Measurements from ENCODE around the gene NUP93. TPM values are rescaled to one million over a fixed set of nuclear protein-coding genes. Genes with fewer than 3 reads are reported as not detected.
A peak's percentile ranks its signal among the peaks of the same experiment; 100 is the strongest.

NUP93 gene
- total and polyA plus RNA-seq, 2 donors from 2014 or later = 34.8 to 48.8 TPM

- Histone ChIP-seq H3K4me3 (ENCODE audit: low read length in 3 of 3) (peak overlapping the region in 1 of 3 donors; percentile 0), H3K4me1 (ENCODE audit: control insufficient read depth in 2 of 3, insufficient read depth in 2 of 3, low read depth in 1 of 3, low read length in 3 of 3) (peaks cover 8 to 51% (median 41%) of the 10 kb centered on the region in 3 donors), H3K36me3 (ENCODE audit: control insufficient read depth in 2 of 3, insufficient read depth in 3 of 3, low read length in 3 of 3) (no peaks in the 10 kb centered on the region), H3K27me3 (ENCODE audit: control insufficient read depth, insufficient read depth, low read length) (no peaks in the 10 kb centered on the region), H3K9me3 (ENCODE audit: control insufficient read depth in 2 of 3, insufficient read depth in 1 of 3, low read length in 3 of 3) (no peaks in the 10 kb centered on the region), H3K27ac (ENCODE audit: low read depth in 2 of 2, low read length in 2 of 2) (peak overlapping the region; percentile 77 to 92), H3K9ac (ENCODE audit: low read length in 3 of 3) (peak overlapping the region in 1 of 3 donors; percentile 49)
- DNase-seq = peak in 2 of 5 donors; percentile 41 to 74
- intact Hi-C loops (cut with DNase I) = no loop called here
- no peak for TF ChIP-seq CTCF (IDR thresholded peaks at IDR 0.05; ENCODE audit: borderline replicate concordance, extremely low read depth, insufficient read depth)
- no peak for FAIRE-seq
Observed at GRCh38 chr16:56849690-56850680, 120.1 kb downstream of the NUP93 start.

GRCh38 chr16:56851671-56852400, 121.9 kb downstream of the NUP93 start:
- no peaks in the 10 kb centered on the region for H3K9me3 ChIP-seq (ENCODE audit: control insufficient read depth in 2 of 3, insufficient read depth in 1 of 3, low read length in 3 of 3)
- FAIRE-seq (no peak), DNase-seq (peak in 2 of 5 donors; percentile 33 to 48)
- no peak overlapping the region for H3K4me3 ChIP-seq (ENCODE audit: low read length in 3 of 3)
- TF ChIP-seq CTCF (IDR thresholded peaks at IDR 0.05; ENCODE audit: borderline replicate concordance, extremely low read depth, insufficient read depth) = peak; percentile 62
- H3K36me3 ChIP-seq (ENCODE audit: control insufficient read depth in 2 of 3, insufficient read depth in 3 of 3, low read length in 3 of 3) = no peaks in the 10 kb centered on the region
- peak overlapping the region; percentile 19 to 54 for H3K27ac ChIP-seq (ENCODE audit: low read depth in 2 of 2, low read length in 2 of 2)
- intact Hi-C loops (cut with DNase I) = no loop called here
- H3K9ac ChIP-seq (ENCODE audit: low read length in 3 of 3) = no peak overlapping the region
- peaks cover 8 to 55% (median 40%) of the 10 kb centered on the region in 3 donors for H3K4me1 ChIP-seq (ENCODE audit: control insufficient read depth in 2 of 3, insufficient read depth in 2 of 3, low read depth in 1 of 3, low read length in 3 of 3)
- no peaks in the 10 kb centered on the region for H3K27me3 ChIP-seq (ENCODE audit: control insufficient read depth, insufficient read depth, low read length)

- Histone ChIP-seq H3K4me1 (ENCODE audit: control insufficient read depth in 2 of 3, insufficient read depth in 2 of 3, low read depth in 1 of 3, low read length in 3 of 3) (peaks cover 8 to 50% (median 35%) of the 10 kb centered on the region in 3 donors), H3K9me3 (ENCODE audit: control insufficient read depth in 2 of 3, insufficient read depth in 1 of 3, low read length in 3 of 3) (no peaks in the 10 kb centered on the region), H3K4me3 (ENCODE audit: low read length in 3 of 3) (no peak overlapping the region), H3K27ac (ENCODE audit: low read depth in 2 of 2, low read length in 2 of 2) (peak overlapping the region in 1 of 2 donors; percentile 54), H3K36me3 (ENCODE audit: control insufficient read depth in 2 of 3, insufficient read depth in 3 of 3, low read length in 3 of 3) (no peaks in the 10 kb centered on the region), H3K9ac (ENCODE audit: low read length in 3 of 3) (no peak overlapping the region), H3K27me3 (ENCODE audit: control insufficient read depth, insufficient read depth, low read length) (no peaks in the 10 kb centered on the region)
- no peak for TF ChIP-seq CTCF (IDR thresholded peaks at IDR 0.05; ENCODE audit: borderline replicate concordance, extremely low read depth, insufficient read depth)
- intact Hi-C loops (cut with DNase I) = no loop called here
- DNase-seq = no peak
- FAIRE-seq = no peak
Observed at GRCh38 chr16:56852401-56852730, 122.4 kb downstream of the NUP93 start.
